GM12878 (cell line): ENCODE data around the gene MGMT. TPM values are rescaled to one million over a fixed set of nuclear protein-coding genes. Genes with fewer than 3 reads are reported as not detected.

Experiments
- ATAC-seq: fragments of 200-7000 bp; cut with Tn5 transposase; 3 replicates; pipeline ENCODE4 v1.9.1; 2020; ENCODE audit warnings: mild to moderate bottlenecking, moderate library complexity
- BruUV-seq: library from RNA; stranded (reverse); fragments of 400-500 nt; replicated peaks from 2 replicates; lab custom pipeline; 2021; lab: Mats Ljungman, UMichigan
- CTCF ChIA-PET: fragments of 300-600 bp; sonication (Branson Sonifier 250); formaldehyde crosslinking; extraction: SDS; loops from one replicate; lab custom pipeline; 2021; ENCODE audit warnings: inconsistent platforms; lab: Yijun Ruan, JAX
- POLR2A ChIA-PET: fragments of 350-600 bp; formaldehyde crosslinking; extraction: SDS; loops from one replicate; lab custom pipeline; 2021; ENCODE audit warnings: inconsistent platforms; lab: Charles Lee
- RAD21 ChIA-PET: fragments of 300-600 bp; sonication (Branson Sonifier 250); formaldehyde crosslinking; loops from one replicate; lab custom pipeline; 2023; ENCODE audit warnings: antibody characterized with exemption; ENCODE audit not compliant: unreplicated experiment; lab: Charles Lee
- SMC1A ChIA-PET: fragments of 300-600 bp; sonication (Branson Sonifier 250); formaldehyde crosslinking; loops from one replicate; lab custom pipeline; 2023; ENCODE audit not compliant: unreplicated experiment, uncharacterized antibody; lab: Charles Lee
- DNase-seq: peaks from one replicate; pipeline ENCODE4 v3.0.0-alpha.2; 2011; ENCODE audit warnings: low read depth, low spot score
- FAIRE-seq: peaks from 3 replicates; lab custom pipeline; 2011; peaks lifted over from hg19 to GRCh38; lab: Jason Lieb, UNC
- H2AFZ ChIP-seq: 2 replicates; pipeline ENCODE4 v1.6.0; 2011; ENCODE audit warnings: low read depth, low read length, control low read depth; ENCODE audit not compliant: control insufficient read depth
- H3K27ac ChIP-seq: 2 replicates; pipeline ENCODE4 v1.5.1; 2011; ENCODE audit warnings: control low read depth; ENCODE audit not compliant: control insufficient read depth, insufficient read depth
- H3K27me3 ChIP-seq, 2 experiments: replicated peaks in 1 of 2; 2 replicates each; pipeline versions ENCODE4 v1.6.0 to v1.6.1; 2011; ENCODE audit warnings: low read length in 1 of 2; ENCODE audit not compliant: control insufficient read depth in 2 of 2, insufficient read depth in 2 of 2
- H3K36me3 ChIP-seq, 2 experiments: 2 replicates each; pipeline ENCODE4 v1.5.1; 2011; ENCODE audit warnings: low read length in 1 of 2; ENCODE audit not compliant: control insufficient read depth in 2 of 2, insufficient read depth in 2 of 2
- H3K4me1 ChIP-seq: 2 replicates; pipeline ENCODE4 v1.6.1; 2011; ENCODE audit warnings: mild to moderate bottlenecking, low read length, moderate library complexity, mixed read lengths; ENCODE audit not compliant: control insufficient read depth, insufficient read depth
- H3K4me2 ChIP-seq: 2 replicates; pipeline ENCODE4 v1.6.0; 2011; ENCODE audit warnings: control low read depth; ENCODE audit not compliant: control insufficient read depth, insufficient read depth
- H3K4me3 ChIP-seq: fragments of 200-600 bp; sonication (generic); 2 replicates; pipeline ENCODE4 v1.5.1; 2016
- H3K79me2 ChIP-seq: 2 replicates; pipeline ENCODE4 v1.6.0; 2011; ENCODE audit warnings: low read length; ENCODE audit not compliant: control insufficient read depth, insufficient read depth
- H3K9ac ChIP-seq: 2 replicates; pipeline ENCODE4 v1.8.0; 2011; ENCODE audit warnings: low read length, control low read depth, mixed read lengths; ENCODE audit not compliant: control insufficient read depth, insufficient read depth
- H3K9me3 ChIP-seq: replicated peaks from 3 replicates; pipeline ENCODE4 v1.5.1; 2011; ENCODE audit warnings: mild to moderate bottlenecking, low read length; ENCODE audit not compliant: control insufficient read depth, insufficient read depth
- H4K20me1 ChIP-seq: 2 replicates; pipeline ENCODE4 v1.6.0; 2011; ENCODE audit not compliant: control insufficient read depth, insufficient read depth
- CBFB ChIP-seq: IDR thresholded peaks from 2 replicates; pipeline ENCODE4 v1.6.1; 2016; ENCODE audit warnings: antibody characterized with exemption, low read depth
- EZH2 ChIP-seq: IDR thresholded peaks from 2 replicates; pipeline ENCODE4 v1.6.1; 2012; ENCODE audit warnings: low read depth, mild to moderate bottlenecking, control low read depth, inconsistent platforms, low read length, borderline replicate concordance; ENCODE audit not compliant: control insufficient read depth
- RAD51 ChIP-seq: fragments of 450-650 bp; IDR thresholded peaks from 2 replicates; pipeline ENCODE4 v1.6.1; 2016; ENCODE audit warnings: moderate library complexity, mild to moderate bottlenecking, inconsistent platforms
- SIN3A ChIP-seq: IDR thresholded peaks from 2 replicates; pipeline ENCODE4 v1.6.1; 2012; ENCODE audit warnings: low read depth, low read length, improper control_type of control experiment
- SKIL ChIP-seq: fragments of 450-650 bp; IDR thresholded peaks from 2 replicates; pipeline ENCODE4 v1.6.1; 2017; ENCODE audit warnings: mild to moderate bottlenecking, low read depth, inconsistent platforms; ENCODE audit not compliant: poor library complexity, severe bottlenecking
- STAT3 ChIP-seq: IDR thresholded peaks from 2 replicates; pipeline ENCODE4 v1.6.1; 2011; ENCODE audit warnings: low read depth, low read length, improper control_type of control experiment
- ZNF592 ChIP-seq: fragments of 450-650 bp; IDR thresholded peaks from 2 replicates; pipeline ENCODE4 v1.6.1; 2017; ENCODE audit warnings: mild to moderate bottlenecking, moderate library complexity
- WGBS: methylation state at CpG from one replicate; pipeline ENCODE4 v1.1.6; 2016; ENCODE audit warnings: low lambda C conversion rate; ENCODE audit not compliant: insufficient replicate concordance, insufficient coverage; ENCODE audit errors: missing lambda C conversion rate; 5-methylcytosine and 5-hydroxymethylcytosine counted together
- in situ Hi-C: fragments of 300-500 bp; cut with MboI; formaldehyde crosslinking; loops from 9 replicates; pipeline ENCODE4 v1.14.3; 2018; ENCODE audit warnings: mixed read lengths
- intact Hi-C: fragments of 100-400 bp; cut with micrococcal nuclease; formaldehyde crosslinking; loops from one replicate; pipeline ENCODE4 v1.14.2; 2022; ENCODE audit not compliant: unreplicated experiment
- polyA plus RNA-seq, 11 experiments: library from polyadenylated mRNA; depleted of rRNA in 4 of 11; unstranded in 6 of 11; stranded (reverse) in 5 of 11; fragments of >200 nt; fragmentation: Nextera tagmentation in 4 of 11; fragmentation: Illumina TruSeq in 1 of 11; extraction: Ambion mirVana in 4 of 11; extraction: Trizol in 1 of 11; gene quantifications; 1 replicate in 1 of 11; 2 replicates in 10 of 11; pipeline versions ENCODE4 v1.2.1 to v1.2.3, GENCODE V29; 2011 to 2016; ENCODE audit warnings: inconsistent platforms in 2 of 11, missing spikeins in 2 of 11, low read depth in 1 of 11
- total RNA-seq, 4 experiments: library from RNA; depleted of rRNA in 3 of 4; stranded (reverse); fragments of >200 nt in 3 of 4; fragmentation: Illumina TruSeq in 1 of 4; extraction: Trizol in 1 of 4; gene quantifications; 2 replicates each; pipeline versions ENCODE4 v1.2.1 to v1.2.3, GENCODE V29; 2013 to 2021

The MGMT gene
- total and polyA plus RNA-seq, 10 of the 15 experiments (the other 5 are each of a cell fraction or from before 2014, with no cell fraction given): 0.16 to 24.2 (median 13.3) TPM

GRCh38 chr10:129424978-129425377 is 42.1 kb upstream of the MGMT start:
- WGBS: 25% methylated on average over 15 of the region's 15 CpGs
- Histone ChIP-seq H3K4me3 (no peak overlapping the region), H3K36me3 (no peaks in the 10 kb centered on the region), H3K9ac (no peak overlapping the region), H3K4me1 (no peaks in the 10 kb centered on the region), H3K27me3 (no peaks in the 10 kb centered on the region), H3K27ac (no peak overlapping the region), H3K4me2 (no peak overlapping the region), H2AFZ (no peak overlapping the region), H4K20me1 (no peaks in the 10 kb centered on the region), H3K79me2 (no peaks in the 10 kb centered on the region), H3K9me3 (no peaks in the 10 kb centered on the region)
- no peak for DNase-seq
- no peak for FAIRE-seq
- ChIA-PET POLR2A (no interaction called here), RAD21 (no interaction called here), CTCF (no interaction called here), SMC1A (no interaction called here)
- TF ChIP-seq CBFB: no peak
- TF ChIP-seq RAD51: no peak
- TF ChIP-seq ZNF592: no peak
- TF ChIP-seq SIN3A: no peak
- no peak for TF ChIP-seq SKIL
- TF ChIP-seq EZH2: no peak
- TF ChIP-seq STAT3: no peak
- BruUV-seq: no TSS peak
- intact Hi-C loops (no loop called here), in situ Hi-C loops (no loop called here)
- no peak for ATAC-seq
